GM23338 (cell line): ENCODE measurements around the gene KLK15. TPM values are rescaled to one million over a fixed set of nuclear protein-coding genes. Genes with fewer than 3 reads are reported as not detected.

Experiments used
- ATAC-seq: fragments of 200-7000 bp; cut with Tn5 transposase; 3 replicates; pipeline ENCODE4 v1.9.1; 2020
- DNase-seq: peaks from one replicate; pipeline ENCODE4 v3.0.0-alpha.2; 2015; ENCODE audit warnings: low spot score
- H2AFZ ChIP-seq: fragments of 200-600 bp; sonication (generic); 2 replicates; pipeline ENCODE4 v1.8.0; 2016; ENCODE audit warnings: antibody characterized with exemption, mild to moderate bottlenecking, moderate library complexity
- H3F3A ChIP-seq: fragments of 200-600 bp; sonication (generic); replicated peaks from 2 replicates; pipeline ENCODE4 v1.8.0; 2017; ENCODE audit warnings: antibody characterized with exemption, mixed run types, low read depth
- H3K27ac ChIP-seq: fragments of 200-600 bp; sonication (generic); 2 replicates; pipeline ENCODE4 v1.6.1; 2016; ENCODE audit warnings: low read depth
- H3K27me3 ChIP-seq: fragments of 200-600 bp; sonication (generic); 2 replicates; pipeline ENCODE4 v1.8.0; 2016; ENCODE audit warnings: mild to moderate bottlenecking, mixed run types, moderate library complexity; ENCODE audit not compliant: insufficient read depth
- H3K36me3 ChIP-seq: fragments of 200-600 bp; sonication (generic); 2 replicates; pipeline ENCODE4 v1.8.0; 2016; ENCODE audit warnings: mild to moderate bottlenecking; ENCODE audit not compliant: insufficient read depth
- H3K4me1 ChIP-seq: fragments of 200-600 bp; sonication (generic); 2 replicates; pipeline ENCODE4 v1.8.0; 2016; ENCODE audit warnings: mild to moderate bottlenecking, moderate library complexity; ENCODE audit not compliant: insufficient read depth
- H3K4me2 ChIP-seq: fragments of 200-600 bp; sonication (generic); 2 replicates; pipeline ENCODE4 v1.7.1; 2017; ENCODE audit warnings: mixed run types
- H3K4me3 ChIP-seq: fragments of 200-600 bp; sonication (generic); 2 replicates; pipeline ENCODE4 v1.6.1; 2016; ENCODE audit warnings: mixed run types
- H3K79me2 ChIP-seq: fragments of 200-600 bp; sonication (generic); replicated peaks from 2 replicates; pipeline ENCODE4 v1.8.0; 2017; ENCODE audit warnings: mild to moderate bottlenecking; ENCODE audit not compliant: insufficient read depth
- H3K9me2 ChIP-seq: fragments of 200-600 bp; sonication (generic); 2 replicates; pipeline ENCODE4 v1.8.0; 2017; ENCODE audit not compliant: insufficient read depth
- H4K20me1 ChIP-seq: fragments of 200-600 bp; sonication (generic); replicated peaks from 2 replicates; pipeline ENCODE4 v1.8.0; 2017; ENCODE audit warnings: mild to moderate bottlenecking; ENCODE audit not compliant: insufficient read depth
- H3K27ac Mint-ChIP-seq: 2 replicates; pipeline ENCODE4 v1.8.0; 2020; ENCODE audit warnings: inconsistent platforms, mild to moderate bottlenecking, moderate library complexity, mixed read lengths
- H3K27me3 Mint-ChIP-seq: 3 replicates; pipeline ENCODE4 v1.8.0; 2022; ENCODE audit warnings: low read depth, mild to moderate bottlenecking, moderate library complexity, mixed read lengths, inconsistent platforms; ENCODE audit not compliant: insufficient read depth, poor library complexity
- H3K36me3 Mint-ChIP-seq: 3 replicates; pipeline ENCODE4 v1.8.0; 2021; ENCODE audit warnings: low read depth, mild to moderate bottlenecking, inconsistent platforms, moderate library complexity, mixed read lengths
- H3K4me1 Mint-ChIP-seq: 3 replicates; pipeline ENCODE4 v1.8.0; 2020; ENCODE audit warnings: mild to moderate bottlenecking, inconsistent platforms, mixed read lengths
- H3K4me3 Mint-ChIP-seq: 3 replicates; pipeline ENCODE4 v1.8.0; 2021; ENCODE audit warnings: moderate library complexity, mild to moderate bottlenecking, inconsistent platforms, mixed read lengths
- H3K9me3 Mint-ChIP-seq: 3 replicates; pipeline ENCODE4 v1.8.0; 2020; ENCODE audit warnings: moderate library complexity, mild to moderate bottlenecking, inconsistent platforms, mixed read lengths
- CREB1 ChIP-seq: fragments of 250-450 bp; sonication (Bioruptor Pico); IDR thresholded peaks from 2 replicates; pipeline ENCODE4 v1.5.0; 2020; ENCODE audit warnings: low read depth, mild to moderate bottlenecking, moderate library complexity
- CTCF ChIP-seq, 2 experiments: fragments of 200-600 bp in 1 of 2; sonication (generic) in 1 of 2; conservative IDR thresholded peaks; 2 replicates each; pipeline versions ENCODE4 v1.5.1 to v1.6.1; 2016 to 2017; ENCODE audit warnings: antibody characterized with exemption in 2 of 2, low read depth in 2 of 2, mild to moderate bottlenecking in 2 of 2, moderate library complexity in 1 of 2
- EZH2 ChIP-seq: fragments of 200-600 bp; sonication (generic); IDR thresholded peaks from one replicate; pipeline ENCODE4 v1.8.0; 2017; ENCODE audit warnings: antibody characterized with exemption, mild to moderate bottlenecking, low read depth; ENCODE audit not compliant: unreplicated experiment
- EZH2phosphoT487 ChIP-seq: fragments of 200-600 bp; sonication (generic); IDR thresholded peaks from one replicate; pipeline ENCODE4 v1.8.1; 2018; ENCODE audit warnings: antibody characterized with exemption; ENCODE audit not compliant: unreplicated experiment
- JUNB ChIP-seq: IDR thresholded peaks from one replicate; pipeline ENCODE4 v1.6.1; 2016; ENCODE audit warnings: antibody characterized with exemption; ENCODE audit not compliant: unreplicated experiment
- NANOG ChIP-seq: IDR thresholded peaks from 2 replicates; pipeline ENCODE4 v1.6.1; 2016; ENCODE audit warnings: antibody characterized with exemption, borderline replicate concordance
- POLR2AphosphoS5 ChIP-seq: IDR thresholded peaks from 2 replicates; pipeline ENCODE4 v1.6.1; 2016; ENCODE audit warnings: antibody characterized with exemption, low read depth
- STAT1 ChIP-seq: IDR thresholded peaks from one replicate; pipeline ENCODE4 v1.6.1; 2016; ENCODE audit warnings: antibody characterized with exemption; ENCODE audit not compliant: unreplicated experiment
- ZNF114 ChIP-seq: fragments of 250-450 bp; sonication (Bioruptor Pico); IDR thresholded peaks from 2 replicates; pipeline ENCODE4 v1.5.0; 2020; ENCODE audit warnings: mild to moderate bottlenecking, moderate library complexity
- ZNF331 ChIP-seq: fragments of 250-450 bp; sonication (Bioruptor Pico); IDR thresholded peaks from 2 replicates; pipeline ENCODE4 v1.5.0; 2020; ENCODE audit warnings: low read depth, mild to moderate bottlenecking, moderate library complexity
- polyA plus RNA-seq: library from polyadenylated mRNA; unstranded; fragments of >200 nt; fragmentation: Nextera tagmentation; extraction: Ambion mirVana; gene quantifications from 2 replicates; pipeline ENCODE4 v1.2.1, GENCODE V29; 2016
- total RNA-seq: library from RNA; depleted of rRNA; stranded (reverse); fragments of >200 nt; shearing (Covaris generic); gene quantifications from 2 replicates; pipeline ENCODE4 v1.2.3, GENCODE V29; 2014
- TF ChIP-seq, protein P1 (sequence below): IDR thresholded peaks from one replicate; pipeline ENCODE4 v1.6.1; 2018; ENCODE audit warnings: antibody characterized with exemption; ENCODE audit not compliant: unreplicated experiment
- TF ChIP-seq, protein P2 (sequence below): IDR thresholded peaks from 2 replicates; pipeline ENCODE4 v1.6.1; 2016; ENCODE audit warnings: antibody characterized with exemption
- TF ChIP-seq, protein P3 (sequence below): fragments of 250-450 bp; sonication (Bioruptor Pico); IDR thresholded peaks from 2 replicates; pipeline ENCODE4 v1.5.0; 2020; ENCODE audit warnings: mild to moderate bottlenecking, moderate library complexity

The KLK15 gene
- total and polyA plus RNA-seq, 2 experiments from 2014 or later: not detected

DNA sequence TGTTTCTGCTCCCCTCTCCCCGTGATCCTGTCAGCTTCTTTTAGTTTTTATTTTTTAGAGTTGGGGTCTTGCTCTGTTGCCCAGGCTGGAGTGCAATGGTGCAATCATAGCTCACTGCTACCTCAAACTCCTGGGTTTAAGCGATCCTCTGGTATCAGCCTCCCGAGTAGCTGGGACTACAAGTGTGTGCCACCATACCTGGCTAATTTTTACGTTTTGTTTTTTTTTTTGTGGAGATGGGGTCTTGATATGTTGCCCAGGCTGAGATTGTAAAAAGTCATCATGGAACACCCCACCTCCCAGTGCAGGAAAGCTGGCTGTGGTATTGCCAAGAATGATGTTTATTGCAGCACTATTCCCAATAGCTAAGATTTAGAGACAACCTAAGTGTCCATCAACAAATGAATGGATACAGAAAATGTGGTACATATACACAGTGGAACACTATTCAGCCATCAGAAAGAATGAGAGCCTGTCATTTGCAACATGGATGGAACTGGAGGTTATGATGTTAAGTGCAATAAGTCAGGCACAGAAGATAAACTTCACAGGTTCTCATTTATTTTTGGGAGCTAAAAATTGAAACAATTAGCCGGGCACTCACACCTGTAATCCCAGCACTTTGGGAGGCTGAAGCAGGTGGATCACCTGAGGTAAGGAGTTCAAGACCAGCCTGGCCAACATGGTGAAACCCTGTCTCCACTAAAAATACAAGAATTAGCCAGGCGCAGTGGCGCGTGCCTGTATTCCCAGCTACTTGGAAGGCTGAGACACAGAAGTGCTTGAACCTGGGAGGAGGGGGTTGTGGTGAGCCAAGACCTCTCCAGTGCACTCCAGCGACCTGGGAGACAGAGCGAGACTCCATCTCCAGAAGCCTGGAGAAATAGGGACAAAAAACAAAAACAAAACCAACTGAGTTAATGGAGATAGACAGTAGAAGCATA lies 6.6 kb upstream of the KLK15 start:
- Histone ChIP-seq H3F3A (0 out of 2 replicates have a peak, but pooled peaks cover 3% of the 10 kb centered on the region), H3K79me2 (no peaks in the 10 kb centered on the region), H3K27me3 (peaks cover 25% of the 10 kb centered on the region), H2AFZ (no peak overlapping the region), H3K4me3 (no peak overlapping the region), H3K9me2 (no peaks in the 10 kb centered on the region), H3K4me1 (peaks cover 9% of the 10 kb centered on the region), H3K4me2 (no peak overlapping the region), H4K20me1 (no peaks in the 10 kb centered on the region), H3K27ac (no peak overlapping the region), H3K36me3 (no peaks in the 10 kb centered on the region)
- Mint-ChIP-seq H3K27ac (no peak overlapping the region), H3K4me1 (peaks cover 7% of the 10 kb centered on the region; the same call in 2 of the 3 replicates), H3K9me3 (peaks cover 38% of the 10 kb centered on the region), H3K4me3 (no peak overlapping the region; the same call in 2 of the 3 replicates), H3K27me3 (peaks cover 21% of the 10 kb centered on the region), H3K36me3 (peaks cover 8% of the 10 kb centered on the region; the same call in 2 of the 3 replicates)
- TF ChIP-seq CTCF (conservative IDR thresholded peaks at IDR 0.05; ENCODE audit: low read depth in 2 of 2) (no peak), STAT1 (no peak), JUNB (no peak), ZNF331 (no peak), ZNF114 (no peak), EZH2 (no peak), CREB1 (CRISPR knock-in tag) (no peak), EZH2phosphoT487 (no peak), NANOG (no peak), POLR2AphosphoS5 (no peak)
- TF ChIP-seq, protein P1, sequence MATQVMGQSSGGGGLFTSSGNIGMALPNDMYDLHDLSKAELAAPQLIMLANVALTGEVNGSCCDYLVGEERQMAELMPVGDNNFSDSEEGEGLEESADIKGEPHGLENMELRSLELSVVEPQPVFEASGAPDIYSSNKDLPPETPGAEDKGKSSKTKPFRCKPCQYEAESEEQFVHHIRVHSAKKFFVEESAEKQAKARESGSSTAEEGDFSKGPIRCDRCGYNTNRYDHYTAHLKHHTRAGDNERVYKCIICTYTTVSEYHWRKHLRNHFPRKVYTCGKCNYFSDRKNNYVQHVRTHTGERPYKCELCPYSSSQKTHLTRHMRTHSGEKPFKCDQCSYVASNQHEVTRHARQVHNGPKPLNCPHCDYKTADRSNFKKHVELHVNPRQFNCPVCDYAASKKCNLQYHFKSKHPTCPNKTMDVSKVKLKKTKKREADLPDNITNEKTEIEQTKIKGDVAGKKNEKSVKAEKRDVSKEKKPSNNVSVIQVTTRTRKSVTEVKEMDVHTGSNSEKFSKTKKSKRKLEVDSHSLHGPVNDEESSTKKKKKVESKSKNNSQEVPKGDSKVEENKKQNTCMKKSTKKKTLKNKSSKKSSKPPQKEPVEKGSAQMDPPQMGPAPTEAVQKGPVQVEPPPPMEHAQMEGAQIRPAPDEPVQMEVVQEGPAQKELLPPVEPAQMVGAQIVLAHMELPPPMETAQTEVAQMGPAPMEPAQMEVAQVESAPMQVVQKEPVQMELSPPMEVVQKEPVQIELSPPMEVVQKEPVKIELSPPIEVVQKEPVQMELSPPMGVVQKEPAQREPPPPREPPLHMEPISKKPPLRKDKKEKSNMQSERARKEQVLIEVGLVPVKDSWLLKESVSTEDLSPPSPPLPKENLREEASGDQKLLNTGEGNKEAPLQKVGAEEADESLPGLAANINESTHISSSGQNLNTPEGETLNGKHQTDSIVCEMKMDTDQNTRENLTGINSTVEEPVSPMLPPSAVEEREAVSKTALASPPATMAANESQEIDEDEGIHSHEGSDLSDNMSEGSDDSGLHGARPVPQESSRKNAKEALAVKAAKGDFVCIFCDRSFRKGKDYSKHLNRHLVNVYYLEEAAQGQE: no peak
- TF ChIP-seq, protein P2, sequence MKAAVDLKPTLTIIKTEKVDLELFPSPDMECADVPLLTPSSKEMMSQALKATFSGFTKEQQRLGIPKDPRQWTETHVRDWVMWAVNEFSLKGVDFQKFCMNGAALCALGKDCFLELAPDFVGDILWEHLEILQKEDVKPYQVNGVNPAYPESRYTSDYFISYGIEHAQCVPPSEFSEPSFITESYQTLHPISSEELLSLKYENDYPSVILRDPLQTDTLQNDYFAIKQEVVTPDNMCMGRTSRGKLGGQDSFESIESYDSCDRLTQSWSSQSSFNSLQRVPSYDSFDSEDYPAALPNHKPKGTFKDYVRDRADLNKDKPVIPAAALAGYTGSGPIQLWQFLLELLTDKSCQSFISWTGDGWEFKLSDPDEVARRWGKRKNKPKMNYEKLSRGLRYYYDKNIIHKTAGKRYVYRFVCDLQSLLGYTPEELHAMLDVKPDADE: no peak
- TF ChIP-seq, protein P3, sequence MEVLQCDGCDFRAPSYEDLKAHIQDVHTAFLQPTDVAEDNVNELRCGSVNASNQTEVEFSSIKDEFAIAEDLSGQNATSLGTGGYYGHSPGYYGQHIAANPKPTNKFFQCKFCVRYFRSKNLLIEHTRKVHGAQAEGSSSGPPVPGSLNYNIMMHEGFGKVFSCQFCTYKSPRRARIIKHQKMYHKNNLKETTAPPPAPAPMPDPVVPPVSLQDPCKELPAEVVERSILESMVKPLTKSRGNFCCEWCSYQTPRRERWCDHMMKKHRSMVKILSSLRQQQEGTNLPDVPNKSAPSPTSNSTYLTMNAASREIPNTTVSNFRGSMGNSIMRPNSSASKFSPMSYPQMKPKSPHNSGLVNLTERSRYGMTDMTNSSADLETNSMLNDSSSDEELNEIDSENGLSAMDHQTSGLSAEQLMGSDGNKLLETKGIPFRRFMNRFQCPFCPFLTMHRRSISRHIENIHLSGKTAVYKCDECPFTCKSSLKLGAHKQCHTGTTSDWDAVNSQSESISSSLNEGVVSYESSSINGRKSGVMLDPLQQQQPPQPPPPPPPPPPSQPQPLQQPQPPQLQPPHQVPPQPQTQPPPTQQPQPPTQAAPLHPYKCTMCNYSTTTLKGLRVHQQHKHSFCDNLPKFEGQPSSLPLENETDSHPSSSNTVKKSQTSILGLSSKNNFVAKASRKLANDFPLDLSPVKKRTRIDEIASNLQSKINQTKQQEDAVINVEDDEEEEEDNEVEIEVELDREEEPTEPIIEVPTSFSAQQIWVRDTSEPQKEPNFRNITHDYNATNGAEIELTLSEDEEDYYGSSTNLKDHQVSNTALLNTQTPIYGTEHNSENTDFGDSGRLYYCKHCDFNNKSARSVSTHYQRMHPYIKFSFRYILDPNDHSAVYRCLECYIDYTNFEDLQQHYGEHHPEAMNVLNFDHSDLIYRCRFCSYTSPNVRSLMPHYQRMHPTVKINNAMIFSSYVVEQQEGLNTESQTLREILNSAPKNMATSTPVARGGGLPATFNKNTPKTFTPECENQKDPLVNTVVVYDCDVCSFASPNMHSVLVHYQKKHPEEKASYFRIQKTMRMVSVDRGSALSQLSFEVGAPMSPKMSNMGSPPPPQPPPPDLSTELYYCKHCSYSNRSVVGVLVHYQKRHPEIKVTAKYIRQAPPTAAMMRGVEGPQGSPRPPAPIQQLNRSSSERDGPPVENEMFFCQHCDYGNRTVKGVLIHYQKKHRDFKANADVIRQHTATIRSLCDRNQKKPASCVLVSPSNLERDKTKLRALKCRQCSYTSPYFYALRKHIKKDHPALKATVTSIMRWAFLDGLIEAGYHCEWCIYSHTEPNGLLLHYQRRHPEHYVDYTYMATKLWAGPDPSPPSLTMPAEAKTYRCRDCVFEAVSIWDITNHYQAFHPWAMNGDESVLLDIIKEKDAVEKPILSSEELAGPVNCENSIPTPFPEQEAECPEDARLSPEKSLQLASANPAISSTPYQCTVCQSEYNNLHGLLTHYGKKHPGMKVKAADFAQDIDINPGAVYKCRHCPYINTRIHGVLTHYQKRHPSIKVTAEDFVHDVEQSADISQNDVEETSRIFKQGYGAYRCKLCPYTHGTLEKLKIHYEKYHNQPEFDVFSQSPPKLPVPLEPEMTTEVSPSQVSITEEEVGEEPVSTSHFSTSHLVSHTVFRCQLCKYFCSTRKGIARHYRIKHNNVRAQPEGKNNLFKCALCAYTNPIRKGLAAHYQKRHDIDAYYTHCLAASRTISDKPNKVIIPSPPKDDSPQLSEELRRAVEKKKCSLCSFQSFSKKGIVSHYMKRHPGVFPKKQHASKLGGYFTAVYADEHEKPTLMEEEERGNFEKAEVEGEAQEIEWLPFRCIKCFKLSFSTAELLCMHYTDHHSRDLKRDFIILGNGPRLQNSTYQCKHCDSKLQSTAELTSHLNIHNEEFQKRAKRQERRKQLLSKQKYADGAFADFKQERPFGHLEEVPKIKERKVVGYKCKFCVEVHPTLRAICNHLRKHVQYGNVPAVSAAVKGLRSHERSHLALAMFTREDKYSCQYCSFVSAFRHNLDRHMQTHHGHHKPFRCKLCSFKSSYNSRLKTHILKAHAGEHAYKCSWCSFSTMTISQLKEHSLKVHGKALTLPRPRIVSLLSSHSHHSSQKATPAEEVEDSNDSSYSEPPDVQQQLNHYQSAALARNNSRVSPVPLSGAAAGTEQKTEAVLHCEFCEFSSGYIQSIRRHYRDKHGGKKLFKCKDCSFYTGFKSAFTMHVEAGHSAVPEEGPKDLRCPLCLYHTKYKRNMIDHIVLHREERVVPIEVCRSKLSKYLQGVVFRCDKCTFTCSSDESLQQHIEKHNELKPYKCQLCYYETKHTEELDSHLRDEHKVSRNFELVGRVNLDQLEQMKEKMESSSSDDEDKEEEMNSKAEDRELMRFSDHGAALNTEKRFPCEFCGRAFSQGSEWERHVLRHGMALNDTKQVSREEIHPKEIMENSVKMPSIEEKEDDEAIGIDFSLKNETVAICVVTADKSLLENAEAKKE: no peak
- no peak for DNase-seq
- no peak for ATAC-seq
